Measurements from ENCODE around the gene ACLY. TPM values are rescaled to one million over a fixed set of nuclear protein-coding genes. Genes with fewer than 3 reads are reported as not detected.

Gene ACLY
- total and polyA plus RNA-seq, 10 of the 15 experiments (the other 5 are each of a cell fraction or from before 2014, with no cell fraction given), result 32.6 to 224 (median 114) TPM

DNA sequence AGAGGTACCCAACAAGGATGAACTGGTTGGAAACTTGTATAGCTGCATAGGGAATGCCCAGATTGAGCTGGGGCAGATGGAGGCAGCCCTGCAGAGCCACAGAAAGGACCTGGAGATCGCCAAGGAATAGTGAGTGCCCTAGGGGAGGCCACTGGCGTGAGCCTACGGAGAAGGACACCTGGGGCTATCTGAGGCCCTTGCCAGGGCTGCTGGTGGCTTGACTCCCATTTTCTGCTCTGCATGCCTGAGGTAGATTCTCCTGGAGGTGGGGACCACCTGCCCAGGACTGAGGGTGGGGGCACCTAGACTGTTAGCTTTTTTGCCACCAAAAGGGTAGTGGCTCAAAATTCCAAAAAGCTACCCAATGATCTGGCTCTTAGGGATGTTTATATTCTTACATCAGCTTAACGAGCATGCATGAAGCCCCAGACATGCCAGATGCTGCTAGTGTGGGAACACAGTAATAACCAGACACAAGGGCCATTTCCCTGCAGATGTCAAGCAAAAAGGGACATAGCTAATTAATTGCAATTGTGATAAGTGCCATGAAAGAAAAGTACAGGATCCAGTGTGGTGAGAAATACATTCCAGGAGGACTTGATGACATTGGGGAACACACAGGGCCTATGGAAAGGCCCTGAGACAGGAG is 20.4 kb upstream of the ACLY start (continued):
- TF ChIP-seq EZH2 (IDR thresholded peaks at IDR 0.05; ENCODE audit: borderline replicate concordance, control insufficient read depth, low read depth, low read length), result no peak
- TF ChIP-seq SMC3 (IDR thresholded peaks at IDR 0.05; ENCODE audit: borderline replicate concordance, low read length), result no peak
- no peak for TF ChIP-seq POLR2AphosphoS5 (IDR thresholded peaks at IDR 0.05; ENCODE audit: low read length)
- TF ChIP-seq ASH2L (IDR thresholded peaks at IDR 0.05; ENCODE audit: borderline replicate concordance, low read depth), result no peak
- TF ChIP-seq FOXK2 (IDR thresholded peaks at IDR 0.05), result no peak
- TF ChIP-seq EP300 (IDR thresholded peaks at IDR 0.05; ENCODE audit: borderline replicate concordance in 1 of 2, control insufficient read depth in 1 of 2, low read depth in 2 of 2, low read length in 2 of 2), result no peak

DNA sequence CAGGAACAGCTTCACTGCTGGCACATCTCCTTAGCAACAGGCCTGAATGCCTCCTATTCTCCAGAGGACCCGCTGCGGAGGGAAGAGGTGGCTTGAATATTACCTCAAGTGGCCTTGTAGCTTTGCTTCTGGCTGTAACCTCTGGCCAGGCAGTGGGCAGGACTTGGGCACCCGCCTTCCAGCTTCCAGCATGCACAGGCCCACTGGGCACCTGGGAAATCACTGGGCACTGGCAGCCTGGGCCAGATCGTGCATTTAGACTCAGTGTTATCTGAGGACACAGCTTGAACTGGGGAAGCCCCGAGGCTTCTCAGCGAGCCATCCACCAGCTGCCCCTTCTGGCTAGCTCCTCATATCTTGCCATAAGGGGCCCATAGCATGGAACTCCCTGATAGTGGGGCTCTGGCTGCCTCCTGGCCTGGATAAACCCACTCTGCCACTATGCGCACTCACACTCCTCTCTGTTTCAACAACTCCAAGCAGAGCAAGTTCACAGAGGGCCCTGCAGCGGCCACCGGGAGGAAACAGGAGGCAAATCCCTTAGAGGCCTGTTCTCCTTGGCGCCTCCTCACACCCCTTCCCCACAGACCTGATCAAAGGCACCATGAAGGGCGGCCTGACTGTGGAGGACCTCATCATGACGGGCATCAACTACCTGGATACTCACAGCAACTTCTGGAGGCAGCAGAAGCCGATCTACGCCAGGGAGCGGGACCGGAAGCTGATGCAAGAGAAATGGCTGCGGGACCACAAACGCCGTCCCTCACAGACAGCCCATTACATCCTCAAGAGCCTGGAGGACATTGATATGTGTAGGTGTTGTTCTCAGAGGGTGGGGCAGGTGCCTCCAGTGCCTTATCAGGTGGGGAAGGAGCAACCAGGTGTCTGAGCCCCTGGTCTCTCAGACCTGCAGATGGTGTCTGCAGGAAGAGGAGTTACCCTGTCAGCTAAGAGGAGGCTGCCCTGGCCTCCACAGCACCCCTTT is 19.5 kb upstream of the ACLY start:
- H3K4me3 ChIP-seq, result no peak overlapping the region
- ATAC-seq, result no peak; the same call in 1 of the 3 replicates
- FAIRE-seq, result no peak
- no peak for DNase-seq (ENCODE audit: low read depth, low spot score)
- BruUV-seq (replicated peaks), result no TSS peak
- in situ Hi-C loops (cut with MboI) (no loop called here), intact Hi-C loops (cut with micrococcal nuclease; ENCODE audit: unreplicated experiment) (no loop called here)
- CTCF ChIA-PET, result interaction anchor here (0.6 to 1.5 kb wide), 4 partner anchors 25 to 1488 kb away, joined by 3 to 4 read pairs (median 4); no protein-coding TSS in a partner anchor
- H3K36me3 ChIP-seq (ENCODE audit: control insufficient read depth in 2 of 2, insufficient read depth in 2 of 2, low read length in 1 of 2), result no peaks in the 10 kb centered on the region
- no peak overlapping the region for H2AFZ ChIP-seq (ENCODE audit: control insufficient read depth, low read depth, low read length)
- 57% methylated on average over 19 of the region's 19 CpGs for WGBS (ENCODE audit: insufficient coverage, insufficient replicate concordance, low lambda C conversion rate, missing lambda C conversion rate)
- no peaks in the 10 kb centered on the region for H3K79me2 ChIP-seq (ENCODE audit: control insufficient read depth, insufficient read depth, low read length)
- SMC1A ChIA-PET (ENCODE audit: uncharacterized antibody, unreplicated experiment), result interaction anchor here (0.6 to 1.4 kb wide), 4 partner anchors 8 to 1155 kb away, joined by 3 to 5 read pairs (median 4); partner anchors contain the start of gene ODAD4
- no peaks in the 10 kb centered on the region for H3K9me3 ChIP-seq (replicated peaks; ENCODE audit: control insufficient read depth, insufficient read depth, low read length)
- RAD21 ChIA-PET (ENCODE audit: unreplicated experiment), result interaction anchor here (1.3 kb wide), 1 partner anchor 21 kb away, joined by 3 read pairs; no protein-coding TSS in a partner anchor
- no peak overlapping the region for H3K9ac ChIP-seq (ENCODE audit: control insufficient read depth, insufficient read depth, low read length)
- H4K20me1 ChIP-seq (ENCODE audit: control insufficient read depth, insufficient read depth), result no peaks in the 10 kb centered on the region
- POLR2A ChIA-PET, result interaction anchor here (0.5 to 1.9 kb wide), 3 partner anchors 10 to 29 kb away, joined by 3 to 5 read pairs (median 3); partner anchors contain the start of genes ACLY and CNP
- H3K27me3 ChIP-seq (replicated peaks in 1 of 2; ENCODE audit: control insufficient read depth in 2 of 2, insufficient read depth in 2 of 2, low read length in 1 of 2), result no peaks in the 10 kb centered on the region
- no peak overlapping the region for H3K4me2 ChIP-seq (ENCODE audit: control insufficient read depth, insufficient read depth)
- H3K27ac ChIP-seq (ENCODE audit: control insufficient read depth, insufficient read depth), result no peak overlapping the region
- peaks cover 9% of the 10 kb centered on the region for H3K4me1 ChIP-seq (ENCODE audit: control insufficient read depth, insufficient read depth, low read length)
- TF ChIP-seq PAX5 (IDR thresholded peaks at IDR 0.05; ENCODE audit: borderline replicate concordance, low read depth, low read length), result no peak
- TF ChIP-seq, protein P1, sequence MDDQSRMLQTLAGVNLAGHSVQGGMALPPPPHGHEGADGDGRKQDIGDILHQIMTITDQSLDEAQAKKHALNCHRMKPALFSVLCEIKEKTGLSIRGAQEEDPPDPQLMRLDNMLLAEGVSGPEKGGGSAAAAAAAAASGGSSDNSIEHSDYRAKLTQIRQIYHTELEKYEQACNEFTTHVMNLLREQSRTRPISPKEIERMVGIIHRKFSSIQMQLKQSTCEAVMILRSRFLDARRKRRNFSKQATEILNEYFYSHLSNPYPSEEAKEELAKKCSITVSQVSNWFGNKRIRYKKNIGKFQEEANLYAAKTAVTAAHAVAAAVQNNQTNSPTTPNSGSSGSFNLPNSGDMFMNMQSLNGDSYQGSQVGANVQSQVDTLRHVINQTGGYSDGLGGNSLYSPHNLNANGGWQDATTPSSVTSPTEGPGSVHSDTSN (IDR thresholded peaks at IDR 0.05; ENCODE audit: insufficient replicate concordance, low read depth, low read length), result no peak
- no peak for TF ChIP-seq ESRRA (IDR thresholded peaks at IDR 0.05; ENCODE audit: low read length)
- no peak for TF ChIP-seq BRCA1 (IDR thresholded peaks at IDR 0.05; ENCODE audit: low read depth, low read length)
- no peak for TF ChIP-seq EED (IDR thresholded peaks at IDR 0.05; ENCODE audit: low read depth)
- no peak for TF ChIP-seq CHD1 (IDR thresholded peaks at IDR 0.05; ENCODE audit: low read depth, low read length)
- TF ChIP-seq NR2C2 (IDR thresholded peaks at IDR 0.05; ENCODE audit: borderline replicate concordance, control insufficient read depth, insufficient read length, low read depth), result no peak
- TF ChIP-seq STAT3 (IDR thresholded peaks at IDR 0.05; ENCODE audit: low read depth, low read length), result no peak
- no peak for TF ChIP-seq EGR1 (IDR thresholded peaks at IDR 0.05; ENCODE audit: borderline replicate concordance in 1 of 2, low read depth in 2 of 2, low read length in 2 of 2)
- no peak for TF ChIP-seq BMI1 (IDR thresholded peaks at IDR 0.05; ENCODE audit: borderline replicate concordance)
- no peak for TF ChIP-seq RB1 (IDR thresholded peaks at IDR 0.05; ENCODE audit: borderline replicate concordance)
- TF ChIP-seq FOXM1 (IDR thresholded peaks at IDR 0.05; ENCODE audit: low read depth, low read length), result no peak
- TF ChIP-seq MTA3 (IDR thresholded peaks at IDR 0.05; ENCODE audit: borderline replicate concordance, low read length), result no peak
- no peak for TF ChIP-seq KAT2A (conservative IDR thresholded peaks at IDR 0.05; ENCODE audit: control insufficient read depth, low read depth, low read length)
- TF ChIP-seq SMAD5 (IDR thresholded peaks at IDR 0.05; ENCODE audit: low read depth), result no peak

Data from GM12878 (cell line).